SKM-1 (cell line): Measurements from ENCODE around the gene TMEM132C.
"Not testable (repeated sequence)": the region's sequence is repeated elsewhere in the genome, so short reads cannot be mapped to it uniquely, and the experiment has no call there.

Experiments used
- DNase-seq: peaks from one replicate; lab custom pipeline; 2025; ENCODE audit not compliant: unreplicated experiment; lab: John Stamatoyannopoulos, UW

TMEM132C gene

DNA sequence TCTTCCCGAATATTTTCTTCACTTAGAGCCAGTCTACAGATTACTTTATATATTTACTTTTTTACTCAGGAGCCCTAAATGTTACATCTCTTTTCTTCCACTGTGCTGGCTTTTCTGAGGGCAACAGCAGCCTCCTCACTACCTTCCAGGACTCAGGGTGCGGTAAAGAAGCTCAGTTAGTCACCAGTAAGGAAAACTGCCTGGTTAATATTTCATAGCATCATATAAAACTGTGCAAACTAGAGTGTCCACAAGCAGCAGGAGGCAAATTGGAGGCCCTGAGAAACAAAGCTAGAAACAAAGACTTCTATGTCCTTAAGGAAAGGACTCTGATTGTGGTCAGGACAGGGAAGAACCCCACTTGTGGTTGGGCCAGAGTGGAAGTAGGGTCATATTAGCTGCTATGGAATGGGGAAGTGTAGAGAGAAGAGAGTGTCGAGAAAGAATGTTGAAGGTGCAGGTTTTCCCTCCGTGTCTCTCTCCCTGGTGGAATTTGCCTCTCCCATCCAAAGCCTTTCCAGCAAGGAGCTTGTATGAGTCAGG is 336.7 kb downstream of the TMEM132C start:
- DNase-seq: no peak

DNA sequence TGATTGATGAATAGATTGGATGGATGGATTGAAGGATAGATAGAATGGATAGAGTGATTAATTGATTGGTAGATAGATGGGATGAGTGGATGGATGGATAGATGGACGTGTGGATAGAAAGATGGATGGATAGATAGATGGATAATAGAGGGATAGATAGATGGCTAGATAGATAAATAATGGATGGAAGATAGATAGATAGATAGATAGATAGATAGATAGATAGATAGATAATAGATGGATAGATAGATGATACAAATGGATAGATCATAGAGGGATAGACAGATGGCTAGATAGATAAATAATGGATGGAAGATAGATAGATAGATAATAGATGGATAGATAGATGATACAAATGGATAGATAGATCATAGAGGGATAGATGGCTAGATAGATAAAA is 337.2 kb downstream of the TMEM132C start:
- not testable (repeated sequence) for DNase-seq

DNA sequence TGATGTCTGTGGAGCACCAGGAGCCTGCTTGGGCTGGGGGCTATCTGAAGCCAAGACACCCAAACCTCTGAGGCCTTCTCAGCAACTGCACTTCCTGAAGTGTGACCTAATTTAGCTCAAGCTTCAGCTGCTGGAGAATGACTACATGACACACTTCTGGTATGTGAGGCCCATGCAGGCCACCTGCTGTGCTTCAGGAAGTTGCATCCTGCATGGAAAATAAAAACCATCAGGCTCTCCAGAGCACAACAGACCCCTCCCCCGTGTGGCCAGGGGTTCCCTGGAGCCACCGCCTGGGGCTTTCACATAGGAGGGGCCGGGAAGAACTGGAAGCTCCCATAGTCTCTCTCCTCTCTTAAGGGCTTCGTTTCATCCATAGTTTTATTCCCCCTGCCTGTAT is 339.1 kb downstream of the TMEM132C start:
- no peak for DNase-seq

DNA sequence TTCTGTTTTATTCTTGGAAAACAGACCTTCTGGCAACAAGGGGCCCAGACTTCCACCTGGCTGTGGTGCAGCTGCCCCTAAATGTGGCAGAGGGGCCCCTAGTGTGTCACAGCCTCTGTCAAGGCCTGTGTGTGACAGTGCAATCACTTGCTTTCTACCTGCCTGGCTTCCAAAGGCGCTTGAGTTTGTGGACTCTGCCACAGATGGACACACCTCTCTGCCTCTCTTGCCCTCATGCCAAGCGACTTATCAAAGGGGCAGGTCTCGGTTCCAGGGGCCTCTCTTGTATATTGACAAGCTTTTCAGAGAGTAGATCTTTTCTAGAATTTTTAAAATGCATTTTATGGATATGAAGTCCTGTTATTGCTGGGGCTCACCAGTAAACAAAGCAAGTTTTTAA is 339.6 kb downstream of the TMEM132C start:
- no peak for DNase-seq

DNA sequence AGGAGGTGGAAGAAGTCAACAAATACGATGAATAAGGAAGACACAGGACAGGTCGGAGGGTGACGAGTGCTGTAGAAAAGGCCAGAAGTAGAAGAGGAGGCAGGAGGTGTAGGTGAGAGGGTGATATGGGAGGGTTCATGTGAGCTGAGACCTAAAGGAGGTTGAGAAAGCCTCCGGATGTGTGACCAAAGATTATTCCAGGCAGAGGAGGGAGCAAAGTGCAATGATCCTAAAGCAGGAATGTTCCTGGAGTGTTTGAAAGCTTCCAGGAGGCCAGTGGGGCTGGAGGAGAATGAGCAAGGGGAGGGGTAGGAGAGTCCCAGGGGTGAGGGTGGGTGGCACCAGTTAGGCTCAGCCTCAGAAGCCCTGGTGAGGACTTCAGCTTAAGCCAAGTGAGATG is 340.0 kb downstream of the TMEM132C start:
- DNase-seq: no peak

DNA sequence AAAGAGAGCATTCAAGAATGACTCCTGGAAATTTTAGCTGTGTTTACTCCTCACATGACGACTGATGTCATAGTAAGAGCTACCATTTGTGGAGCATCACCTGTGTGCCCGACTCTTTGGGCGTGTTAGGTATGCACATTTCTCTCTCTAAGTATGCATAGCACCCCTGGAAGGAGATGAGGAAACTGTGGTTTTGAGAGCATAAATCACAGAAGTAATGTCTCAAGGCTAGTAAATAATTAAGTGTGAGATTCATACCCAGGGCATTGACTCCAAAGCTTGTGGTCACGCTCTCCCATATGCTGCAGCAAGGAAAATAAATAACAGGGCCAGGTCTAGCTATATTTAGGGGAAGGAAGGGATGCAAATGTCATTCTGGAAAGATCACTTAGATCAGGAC is 340.7 kb downstream of the TMEM132C start:
- DNase-seq: no peak

DNA sequence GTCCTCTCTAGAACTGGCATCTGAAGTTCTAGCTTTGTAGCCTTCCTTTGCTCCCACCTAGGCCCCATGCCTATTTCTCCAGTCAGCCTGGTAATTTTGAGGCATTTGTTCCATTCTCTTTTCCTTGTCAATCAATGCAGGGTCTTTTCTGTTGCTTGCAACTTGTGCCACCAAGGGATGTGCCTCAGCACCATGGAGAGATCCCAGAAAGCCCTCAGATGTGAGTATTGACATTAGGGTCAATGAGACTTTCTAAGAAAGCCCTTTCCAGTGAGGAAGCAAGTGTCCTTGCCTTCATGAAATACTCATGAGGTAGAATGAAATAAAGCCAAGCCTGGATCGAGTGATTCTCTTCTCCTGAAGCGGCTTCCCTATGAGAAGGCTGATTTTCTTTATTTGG is 342.9 kb downstream of the TMEM132C start:
- no peak for DNase-seq

DNA sequence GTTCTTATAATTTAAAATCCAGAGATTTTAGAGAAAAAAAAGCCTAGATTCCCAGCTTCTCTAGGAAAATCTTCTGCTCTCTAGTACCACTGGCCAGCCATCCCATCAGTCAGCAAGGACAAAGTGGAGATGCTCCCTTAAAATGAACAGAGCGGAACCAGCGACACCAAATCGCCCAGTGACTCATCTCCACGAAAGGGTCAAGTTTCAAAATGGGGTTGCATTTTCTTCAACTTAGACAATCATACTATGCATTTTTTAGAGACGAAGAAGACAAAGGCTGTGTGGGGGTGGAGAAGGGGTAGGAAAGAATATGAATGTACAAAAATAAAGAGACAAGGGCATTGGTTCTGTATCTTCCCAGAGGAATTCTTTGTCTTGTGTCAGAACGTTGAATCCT is 344.8 kb downstream of the TMEM132C start:
- no peak for DNase-seq

DNA sequence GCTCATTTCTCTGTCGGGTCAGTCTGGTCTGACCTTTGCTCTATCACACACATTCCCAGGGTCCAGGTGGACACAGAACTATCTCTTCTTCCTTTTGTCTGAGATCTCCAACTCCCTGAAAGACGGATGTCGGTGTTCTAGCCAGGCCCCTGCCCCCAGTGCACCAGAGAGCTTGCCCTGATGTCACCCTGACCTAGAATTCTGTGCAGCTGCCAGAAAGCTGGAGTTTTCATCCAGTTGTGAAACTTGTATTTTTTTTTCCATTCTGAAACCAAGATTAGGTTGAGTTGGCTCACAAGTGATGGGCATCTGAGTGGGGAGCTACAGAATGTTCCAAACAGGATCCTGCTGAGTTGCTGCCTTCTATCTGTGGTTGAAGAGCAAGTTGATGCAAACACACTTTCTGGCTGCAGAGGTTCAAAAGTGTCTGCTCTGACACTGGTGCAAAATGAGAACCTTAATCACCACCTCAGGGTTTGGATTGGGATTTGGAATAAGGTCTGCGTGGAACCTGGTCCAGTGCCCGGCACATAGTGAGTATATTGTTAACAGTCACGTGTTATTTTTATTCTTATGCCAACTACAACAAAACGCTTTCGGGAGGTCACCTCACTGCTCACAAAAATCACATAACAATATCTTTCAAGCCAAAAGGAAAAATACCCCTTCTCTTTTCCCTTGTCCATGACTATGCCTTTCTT is 345.3 kb downstream of the TMEM132C start:
- no peak for DNase-seq

DNA sequence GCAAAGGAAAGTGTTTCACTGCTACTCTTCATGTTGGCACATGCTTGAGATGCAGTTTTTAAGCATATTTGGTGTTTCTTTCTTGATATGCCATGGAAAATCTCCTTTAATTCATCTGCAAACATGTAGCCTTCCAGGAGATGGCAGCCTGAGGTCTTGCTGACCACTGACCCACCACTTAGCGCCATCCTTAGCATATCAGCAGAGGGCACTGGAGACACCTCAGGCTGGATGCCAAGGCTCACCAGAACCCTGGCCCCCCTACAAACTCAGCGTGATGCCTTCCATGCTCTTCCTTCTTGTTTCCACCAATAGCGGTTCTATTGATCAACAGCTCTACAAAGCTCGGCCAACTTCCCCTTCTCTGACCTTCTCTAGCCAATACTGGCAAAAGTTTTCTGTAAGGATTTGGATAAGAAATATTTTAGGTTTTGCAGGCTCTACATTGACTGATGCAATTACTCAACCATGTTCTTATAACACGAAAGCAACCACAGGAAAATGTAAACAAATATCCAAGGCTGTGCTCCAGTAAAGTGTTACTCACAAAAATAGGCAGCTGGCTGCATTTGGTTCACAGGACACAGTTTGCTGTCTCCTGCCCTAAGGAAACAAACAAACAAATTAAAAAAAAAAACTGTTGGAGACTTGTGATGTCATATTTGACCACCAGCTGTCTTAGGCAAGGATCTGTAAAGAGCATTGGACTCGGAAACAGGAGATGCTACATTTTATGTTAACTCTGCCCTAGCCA is 347.0 kb downstream of the TMEM132C start:
- DNase-seq: no peak

DNA sequence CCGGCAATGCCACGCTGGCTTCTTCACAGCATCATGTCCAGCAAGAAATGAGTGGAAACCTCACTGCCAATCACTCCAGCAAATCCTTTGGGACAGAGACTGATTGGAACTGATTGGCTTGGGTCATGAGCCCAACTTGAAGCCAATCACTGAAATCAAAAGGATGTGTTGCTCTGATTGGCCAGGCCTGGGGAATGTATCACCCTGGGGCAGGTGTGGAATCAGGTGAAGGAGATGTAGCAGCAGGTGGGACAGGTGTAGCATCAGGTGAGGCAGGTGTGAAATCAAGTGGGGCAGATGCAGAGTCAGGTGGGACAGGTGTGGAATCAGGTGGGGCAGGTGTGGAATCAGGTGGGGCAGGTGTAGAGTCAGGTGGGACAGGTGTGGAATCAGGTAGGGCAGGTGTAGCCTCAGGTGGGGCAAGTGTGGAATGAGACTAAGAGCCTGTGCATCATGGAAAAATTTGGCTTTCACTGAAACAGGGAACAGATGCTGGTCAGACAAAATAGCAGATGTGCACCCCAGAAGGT is 350.4 kb downstream of the TMEM132C start:
- no peak for DNase-seq

DNA sequence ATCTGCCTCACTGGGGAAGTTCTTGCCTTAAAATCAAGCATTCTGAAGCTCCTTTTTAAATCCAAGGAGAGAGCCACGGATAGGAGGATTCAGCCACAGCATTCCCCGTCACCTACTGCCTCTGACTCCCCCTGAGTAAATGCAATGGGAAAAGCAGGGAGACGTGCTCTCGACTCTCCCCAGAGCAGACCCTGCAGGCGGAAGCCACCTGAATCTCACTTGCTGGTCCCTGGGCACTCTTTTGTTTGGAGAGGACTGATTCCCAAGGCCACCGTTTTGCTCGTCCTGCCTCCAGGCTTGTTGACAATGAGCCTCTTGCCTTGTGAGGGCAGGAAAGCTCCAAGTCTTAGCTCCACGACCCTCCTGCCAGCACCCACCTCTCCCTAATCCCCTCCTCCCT is 352.3 kb downstream of the TMEM132C start:
- DNase-seq: no peak

DNA sequence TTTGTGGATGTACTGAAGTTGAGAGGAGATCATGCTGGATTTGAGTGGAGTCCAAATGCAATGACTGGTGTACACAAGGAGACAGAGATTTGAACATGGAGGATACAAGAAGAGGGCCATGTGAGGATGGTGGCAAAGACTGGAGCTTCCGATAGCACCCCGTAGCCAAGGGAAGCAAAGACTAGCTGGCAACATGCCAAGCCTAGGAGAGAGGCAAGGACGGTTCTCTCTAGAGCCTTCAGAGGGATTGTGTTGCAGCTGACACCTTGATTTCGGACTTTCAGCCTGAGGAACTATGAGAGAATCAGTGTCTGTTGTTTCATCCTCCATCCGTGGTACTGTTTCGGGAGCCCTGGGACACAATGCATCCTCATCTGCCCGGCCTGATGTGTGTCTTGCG is 354.3 kb downstream of the TMEM132C start:
- DNase-seq: no peak

DNA sequence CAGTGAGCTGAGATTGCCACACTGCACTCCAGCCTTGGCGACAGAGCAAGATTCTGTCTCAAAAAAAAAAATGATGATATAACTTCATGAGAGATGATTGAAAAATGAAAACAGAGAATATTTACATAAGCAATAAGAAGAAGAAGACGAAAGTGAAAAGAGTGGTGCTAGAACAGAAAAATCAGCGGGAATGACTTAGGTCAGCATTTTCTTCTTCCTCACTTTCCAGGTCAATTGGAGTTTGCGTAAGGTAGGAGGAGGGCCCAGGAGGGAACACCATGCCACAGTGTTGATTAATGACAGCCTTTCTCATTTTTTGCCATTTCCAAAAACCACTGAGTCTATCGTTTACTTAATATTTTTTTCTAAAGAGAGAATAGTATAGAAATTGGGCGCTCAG is 356.8 kb downstream of the TMEM132C start:
- no peak for DNase-seq

DNA sequence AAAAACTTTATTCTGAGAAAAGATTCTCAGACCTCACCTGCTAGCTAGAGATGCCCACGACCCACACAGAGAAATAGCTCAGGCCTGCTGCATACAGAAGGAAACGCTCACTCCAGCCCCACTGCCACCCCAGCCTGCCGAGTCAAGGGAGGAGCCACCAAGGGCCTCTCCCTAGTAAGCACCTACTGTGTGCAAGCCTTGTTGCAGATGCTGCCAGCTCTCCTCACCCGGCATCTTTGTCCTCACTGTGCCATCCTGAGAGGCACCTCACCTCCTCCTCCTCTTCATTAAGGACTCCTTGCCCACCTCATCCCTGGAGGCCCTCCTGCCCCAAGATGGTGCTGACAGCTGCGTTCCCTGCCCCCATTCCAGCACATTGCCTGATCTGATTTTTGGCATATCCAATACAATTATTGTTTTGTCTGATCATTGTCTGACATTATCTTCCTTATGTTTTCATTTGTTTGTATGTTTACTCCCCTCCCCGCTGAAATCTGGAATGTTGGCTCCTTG is 359.9 kb downstream of the TMEM132C start:
- no peak for DNase-seq

DNA sequence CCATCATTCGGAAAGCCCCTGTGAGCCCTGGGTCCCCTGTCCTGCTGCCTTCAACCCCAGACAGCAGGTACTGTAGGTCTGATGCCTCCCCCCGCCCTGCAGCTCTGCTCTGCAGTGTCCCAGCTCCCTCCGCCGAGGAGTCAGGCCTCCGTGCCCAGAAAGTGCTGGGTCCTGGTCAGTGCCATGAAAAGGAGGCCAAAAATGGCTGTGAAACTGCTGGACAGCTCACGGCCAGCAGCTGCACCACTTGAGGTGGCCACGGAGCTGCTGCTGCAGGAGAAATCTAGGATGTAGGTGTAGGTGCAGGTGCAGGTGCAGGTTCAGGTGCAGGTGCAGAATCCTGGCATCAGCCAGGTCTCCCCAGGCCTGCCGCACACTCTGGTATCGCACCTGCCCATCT is 360.7 kb downstream of the TMEM132C start:
- DNase-seq: no peak

DNA sequence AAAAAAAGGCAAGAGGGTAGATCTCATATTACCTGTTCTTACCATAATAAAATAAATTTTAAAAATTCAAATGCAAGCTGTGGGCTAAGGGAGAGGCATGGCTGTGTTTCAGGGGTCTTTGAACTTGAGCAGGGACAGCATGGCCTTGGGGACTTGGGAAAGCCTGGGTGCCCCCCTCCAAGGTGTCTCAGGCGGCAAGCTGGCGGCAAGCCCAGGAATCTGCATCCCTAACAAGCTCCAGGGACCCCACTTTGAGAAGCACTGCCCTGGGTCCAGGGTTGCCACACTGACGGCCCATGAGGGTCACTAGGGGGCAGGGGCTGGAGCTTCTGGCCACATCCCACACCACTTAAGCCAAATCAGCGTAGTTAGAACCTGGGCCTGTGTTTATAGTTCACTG is 363.0 kb downstream of the TMEM132C start:
- no peak for DNase-seq

DNA sequence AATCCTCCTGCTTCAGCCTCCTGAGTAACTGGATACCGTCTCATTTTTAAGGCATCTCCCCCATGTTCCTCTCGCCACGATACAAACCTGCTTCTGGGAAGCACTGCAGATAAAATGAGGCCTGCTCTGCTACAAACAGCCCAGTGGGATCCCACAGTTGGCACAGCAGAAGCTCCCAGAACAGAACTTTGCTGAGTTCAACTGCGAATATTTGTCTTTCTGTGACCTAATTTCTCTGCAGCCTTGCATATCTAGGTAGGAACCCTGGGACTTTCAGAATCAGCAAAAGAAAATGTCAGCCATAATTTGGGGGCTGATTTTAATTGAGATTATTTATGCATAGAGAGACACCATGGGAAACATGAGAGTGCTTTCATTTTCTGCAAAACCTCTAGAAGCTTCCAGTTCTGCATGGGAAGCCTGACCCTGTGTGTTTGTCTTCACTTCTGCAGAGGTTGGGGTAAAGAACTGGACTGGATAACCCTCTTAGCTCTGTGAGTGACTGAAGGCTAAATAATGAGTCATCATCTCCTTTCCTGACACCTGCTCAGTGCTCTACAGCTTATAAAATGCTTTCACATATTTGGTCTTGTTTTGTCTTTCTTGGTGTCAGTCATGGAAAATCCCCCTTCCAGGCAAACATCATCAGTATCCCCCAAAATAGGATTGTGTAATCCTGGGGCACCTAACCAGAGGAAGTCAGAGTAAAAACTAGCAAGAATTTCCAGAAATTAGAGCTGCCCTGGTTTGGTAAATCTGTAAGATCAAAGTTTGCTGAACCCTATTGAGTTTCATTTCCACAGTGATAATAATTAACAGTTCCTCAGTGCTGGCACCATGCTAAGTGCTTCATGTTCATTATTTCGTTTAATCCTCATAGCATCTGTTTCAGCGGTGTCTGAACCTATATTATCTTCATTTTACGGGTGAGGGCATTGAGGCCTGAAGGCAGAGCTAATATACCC is 371.0 kb downstream of the TMEM132C start:
- DNase-seq: no peak

DNA sequence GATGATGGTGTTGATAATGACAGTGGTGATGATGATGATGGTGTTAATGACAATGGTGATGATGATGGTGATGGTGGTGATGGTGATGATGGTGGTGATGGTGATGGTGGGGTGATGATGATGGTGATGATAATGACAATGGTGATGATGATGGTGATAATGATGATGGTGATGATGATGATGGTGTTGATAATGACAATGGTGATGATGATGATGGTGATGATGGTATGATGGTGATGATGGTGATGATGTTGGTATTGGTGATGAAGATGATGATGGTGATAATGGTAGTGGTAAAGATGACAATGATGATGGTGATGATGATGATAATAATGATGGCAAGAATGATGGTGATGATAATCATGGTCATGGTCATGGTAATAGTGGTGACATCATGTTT is 372.1 kb downstream of the TMEM132C start:
- DNase-seq: no peak

DNA sequence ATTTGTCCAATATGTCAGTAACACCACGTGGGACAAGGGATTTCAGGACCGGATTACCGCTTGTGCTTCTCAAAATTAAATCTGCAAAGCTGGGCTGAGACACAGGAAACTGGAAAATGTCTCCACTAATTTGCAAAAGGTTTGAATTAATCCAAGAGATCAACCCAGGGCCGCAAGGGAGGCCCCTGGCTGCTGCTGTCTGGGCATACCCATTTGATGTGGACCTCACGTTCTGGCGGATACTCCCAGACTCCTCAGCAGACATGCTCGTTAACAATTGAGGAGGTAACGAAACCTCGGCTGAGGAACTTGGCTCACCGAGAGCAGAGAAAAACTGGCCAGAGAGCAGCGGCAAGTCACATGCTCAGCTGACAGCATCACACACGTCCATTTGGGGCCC is 376.2 kb downstream of the TMEM132C start:
- DNase-seq: no peak
